GM06990 (cell line): ENCODE data around the gene HLA-B.
"Not testable (repeated sequence)": the region's sequence is repeated elsewhere in the genome, so short reads cannot be mapped to it uniquely, and the experiment has no call there.

Experiments used
- DNase-seq: peaks from one replicate; pipeline ENCODE4 v3.0.0-alpha.2; 2011; ENCODE audit not compliant: insufficient read length; ENCODE audit errors: extremely low read depth
- H3K27me3 ChIP-seq: replicated peaks from 2 replicates; pipeline ENCODE4 v1.6.0; 2011; ENCODE audit warnings: low read length; ENCODE audit not compliant: control insufficient read depth, insufficient read depth
- H3K36me3 ChIP-seq: 2 replicates; pipeline ENCODE4 v1.5.1; 2011; ENCODE audit warnings: low read length; ENCODE audit not compliant: control insufficient read depth, insufficient read depth
- H3K4me3 ChIP-seq: replicated peaks from 2 replicates; pipeline ENCODE4 v1.5.1; 2011; ENCODE audit warnings: low read depth, mild to moderate bottlenecking, control low read depth, low read length
- CTCF ChIP-seq: IDR thresholded peaks from 2 replicates; pipeline ENCODE4 v1.5.1; 2011; ENCODE audit warnings: low read length, control low read depth, mild to moderate bottlenecking, inconsistent platforms; ENCODE audit not compliant: insufficient read depth, poor library complexity, severe bottlenecking

Gene HLA-B

GRCh38 chr6:31401403-31401802 lies 44.4 kb upstream of the HLA-B start:
- TF ChIP-seq CTCF: no peak
- no peak for DNase-seq
- Histone ChIP-seq H3K36me3 (no peaks in the 10 kb centered on the region), H3K4me3 (peak overlapping the region; percentile 90), H3K27me3 (no peaks in the 10 kb centered on the region)

- Histone ChIP-seq H3K36me3 (no peaks in the 10 kb centered on the region), H3K27me3 (no peaks in the 10 kb centered on the region), H3K4me3 (peak overlapping the region; percentile 90)
- no peak for TF ChIP-seq CTCF
- peak; percentile 81 for DNase-seq
Measured at GRCh38 chr6:31400467-31401289, 43.7 kb upstream of the HLA-B start.

DNA sequence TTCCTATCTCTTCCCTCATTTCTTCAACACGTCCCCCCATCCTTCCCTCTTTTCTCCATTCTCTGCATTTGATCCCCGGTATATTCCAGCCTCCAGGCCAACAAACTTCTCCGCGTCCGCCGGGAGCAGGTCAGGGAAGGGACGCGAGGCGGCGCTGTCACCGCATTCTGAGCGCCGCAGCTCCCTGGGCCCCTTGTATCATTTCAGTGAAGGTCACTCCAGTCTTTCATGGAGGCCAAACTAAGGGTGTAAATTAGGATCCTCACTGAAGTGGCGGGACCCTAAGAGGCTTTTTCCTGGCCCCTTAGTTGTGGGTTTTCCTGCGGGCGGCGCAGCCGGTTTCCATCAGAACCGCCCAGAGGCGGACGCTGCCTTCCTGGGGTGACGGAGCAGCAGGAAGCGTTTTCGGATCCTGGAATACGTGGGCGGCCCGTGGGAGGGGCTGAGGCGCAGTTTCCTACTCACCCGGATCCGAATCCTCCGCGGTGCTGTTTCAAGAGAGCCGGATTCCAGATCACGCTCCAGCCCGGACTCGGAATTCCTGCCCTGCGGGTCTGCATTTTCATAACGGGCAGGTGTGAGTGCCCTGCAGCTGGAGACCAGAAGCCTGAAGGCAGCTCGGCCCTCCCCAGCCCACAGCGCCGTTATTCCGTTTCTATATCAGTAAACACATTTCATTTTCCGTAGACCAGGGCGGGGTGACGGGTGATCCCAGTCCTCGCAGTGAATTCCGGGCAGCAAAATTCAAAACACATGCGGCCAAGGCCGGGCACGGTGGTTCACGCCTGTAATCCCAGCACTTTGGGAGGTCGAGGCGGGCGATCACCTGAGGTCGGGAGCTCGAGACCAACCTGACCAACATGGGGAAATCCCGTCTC lies 42.8 kb upstream of the HLA-B start:
- peak; percentile 97 for TF ChIP-seq CTCF
- Histone ChIP-seq H3K36me3 (no peaks in the 10 kb centered on the region), H3K27me3 (no peaks in the 10 kb centered on the region), H3K4me3 (peak overlapping the region; percentile 90)
- peak; percentile 85 for DNase-seq

GRCh38 chr6:31397901-31398525 lies 41.0 kb upstream of the HLA-B start:
- Histone ChIP-seq H3K36me3 (no peaks in the 10 kb centered on the region; the same call in 1 of the 2 replicates), H3K27me3 (no peaks in the 10 kb centered on the region), H3K4me3 (no peak overlapping the region)
- no peak for TF ChIP-seq CTCF
- no peak for DNase-seq

DNA sequence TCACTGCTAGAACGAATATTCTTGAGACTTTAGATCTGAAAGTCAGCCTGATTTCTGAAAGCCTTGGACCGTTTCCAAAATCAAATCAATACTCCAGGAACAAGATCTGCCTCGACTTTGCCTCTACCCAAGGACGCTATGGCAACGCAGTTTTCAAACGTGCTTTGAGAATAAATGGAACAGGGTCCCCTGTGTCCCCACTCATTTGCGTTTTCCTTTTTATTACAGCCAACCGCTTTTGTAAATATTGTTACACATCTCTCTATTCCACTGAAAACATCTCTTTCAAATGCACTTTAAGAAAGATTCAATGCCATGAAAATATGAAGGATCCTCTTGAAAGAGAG lies 40.1 kb upstream of the HLA-B start:
- not testable (repeated sequence) for H3K27me3 ChIP-seq, H3K36me3 ChIP-seq, DNase-seq, H3K4me3 ChIP-seq
